IPS-NIHi7 (cell line): ENCODE results near the gene CCDC184.
"Not testable (repeated sequence)": the region's sequence is repeated elsewhere in the genome, so short reads cannot be mapped to it uniquely, and the experiment has no call there.

Experiments used
- DNase-seq: peaks from one replicate; pipeline ENCODE4 v3.0.0; 2012; ENCODE audit warnings: mixed read lengths; ENCODE audit errors: extremely low spot score

The CCDC184 gene

GRCh38 chr12:48203192-48203591 lies 19.7 kb downstream of the CCDC184 start, which contains the start of gene OR10AD1:
TSS of gene OR10AD1 (minus strand) at chr12:48203292. CDS start at chr12:48203292, 0 bp downstream.
- DNase-seq: no peak

- DNase-seq: not testable (repeated sequence)
These were observed 26.1 kb downstream of the CCDC184 start for GRCh38 chr12:48209495-48209894.

GRCh38 chr12:48216785-48217184 lies 33.3 kb downstream of the CCDC184 start:
- no peak for DNase-seq

GRCh38 chr12:48219631-48220030 lies 36.2 kb downstream of the CCDC184 start:
- DNase-seq: no peak

- DNase-seq: no peak
These were observed 37.3 kb downstream of the CCDC184 start for GRCh38 chr12:48220701-48221100.

GRCh38 chr12:48221645-48222044 lies 38.2 kb downstream of the CCDC184 start:
- no peak for DNase-seq

GRCh38 chr12:48224533-48224932 lies 41.1 kb downstream of the CCDC184 start:
- not testable (repeated sequence) for DNase-seq

GRCh38 chr12:48231169-48231958 lies 47.9 kb downstream of the CCDC184 start:
- DNase-seq: not testable (repeated sequence)
